ENCODE data around the gene ZNF692.

The ZNF692 gene

DNA sequence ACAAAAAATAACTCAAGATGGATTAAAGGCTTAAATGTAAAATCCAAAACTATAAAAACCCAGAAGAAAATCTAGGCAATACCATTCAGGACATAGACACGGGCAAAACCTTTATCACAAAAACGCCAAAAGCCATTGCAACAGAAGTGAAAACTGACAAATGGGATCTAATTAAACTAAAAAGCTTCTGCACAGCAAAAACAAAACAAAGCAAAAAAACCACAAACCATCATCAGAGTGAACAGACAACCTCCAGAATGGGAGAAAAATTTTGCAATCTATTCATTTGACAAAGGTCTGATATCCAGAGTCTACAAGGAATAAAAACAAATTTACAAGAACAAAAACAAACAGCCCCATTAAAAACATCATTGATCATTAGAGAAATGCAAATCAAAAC lies 42.7 kb upstream of the ZNF692 start:
- H3F3A ChIP-seq (ENCODE audit: insufficient read depth) = peaks cover 14% of the 10 kb centered on the region; the same call in 1 of the 2 replicates
- no peaks in the 10 kb centered on the region for H3K79me2 ChIP-seq (ENCODE audit: insufficient read depth, low read length)
- no peak overlapping the region for H3K4me3 ChIP-seq (ENCODE audit: insufficient read depth, low read length, poor library complexity, severe bottlenecking)
- no peak overlapping the region for H3K27ac ChIP-seq (ENCODE audit: low read depth, low read length)
- no peaks in the 10 kb centered on the region for H3K27me3 ChIP-seq (ENCODE audit: low read length)
- H4K20me1 ChIP-seq (ENCODE audit: low read depth, low read length) = no peaks in the 10 kb centered on the region
- no peaks in the 10 kb centered on the region for H3K36me3 ChIP-seq (ENCODE audit: low read length)
- H3K4me2 ChIP-seq (ENCODE audit: low read depth, low read length, poor library complexity, severe bottlenecking) = no peak overlapping the region
- no peak overlapping the region for H2AFZ ChIP-seq (ENCODE audit: low read depth, low read length, severe bottlenecking)
- H3K9ac ChIP-seq (ENCODE audit: low read length) = no peak overlapping the region
- H3K9me3 ChIP-seq (ENCODE audit: insufficient read depth, low read length) = no peaks in the 10 kb centered on the region
- H3K9me2 ChIP-seq (replicated peaks; ENCODE audit: insufficient read depth, low read length) = no peaks in the 10 kb centered on the region
- no peak for TF ChIP-seq EZH2phosphoT487 (conservative IDR thresholded peaks at IDR 0.05; ENCODE audit: low read length)
- TF ChIP-seq, protein P1, sequence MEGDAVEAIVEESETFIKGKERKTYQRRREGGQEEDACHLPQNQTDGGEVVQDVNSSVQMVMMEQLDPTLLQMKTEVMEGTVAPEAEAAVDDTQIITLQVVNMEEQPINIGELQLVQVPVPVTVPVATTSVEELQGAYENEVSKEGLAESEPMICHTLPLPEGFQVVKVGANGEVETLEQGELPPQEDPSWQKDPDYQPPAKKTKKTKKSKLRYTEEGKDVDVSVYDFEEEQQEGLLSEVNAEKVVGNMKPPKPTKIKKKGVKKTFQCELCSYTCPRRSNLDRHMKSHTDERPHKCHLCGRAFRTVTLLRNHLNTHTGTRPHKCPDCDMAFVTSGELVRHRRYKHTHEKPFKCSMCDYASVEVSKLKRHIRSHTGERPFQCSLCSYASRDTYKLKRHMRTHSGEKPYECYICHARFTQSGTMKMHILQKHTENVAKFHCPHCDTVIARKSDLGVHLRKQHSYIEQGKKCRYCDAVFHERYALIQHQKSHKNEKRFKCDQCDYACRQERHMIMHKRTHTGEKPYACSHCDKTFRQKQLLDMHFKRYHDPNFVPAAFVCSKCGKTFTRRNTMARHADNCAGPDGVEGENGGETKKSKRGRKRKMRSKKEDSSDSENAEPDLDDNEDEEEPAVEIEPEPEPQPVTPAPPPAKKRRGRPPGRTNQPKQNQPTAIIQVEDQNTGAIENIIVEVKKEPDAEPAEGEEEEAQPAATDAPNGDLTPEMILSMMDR (IDR thresholded peaks at IDR 0.05; ENCODE audit: insufficient read depth, low read length, poor library complexity, severe bottlenecking) = no peak

DNA sequence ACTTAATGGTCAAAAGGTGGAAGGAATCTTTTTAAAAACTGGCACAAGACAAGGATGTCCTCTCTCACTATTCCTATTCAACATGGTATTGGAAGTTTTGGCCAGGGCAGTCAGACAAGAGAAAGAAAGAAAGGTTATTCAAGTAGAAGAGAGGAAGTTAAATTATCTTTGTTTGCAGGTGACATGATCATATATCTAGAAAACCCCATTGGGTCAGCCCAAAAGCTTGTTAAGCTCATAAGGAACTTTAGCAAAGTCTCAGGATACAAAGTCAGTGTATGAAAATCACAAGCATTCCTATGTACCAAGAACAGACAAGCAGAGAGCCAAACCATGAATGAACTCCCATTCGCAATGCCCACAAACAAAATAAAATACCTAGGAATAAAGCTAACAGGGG lies 41.8 kb upstream of the ZNF692 start:
- H3K9me2 ChIP-seq (replicated peaks; ENCODE audit: insufficient read depth, low read length) = no peaks in the 10 kb centered on the region
- H3K36me3 ChIP-seq (ENCODE audit: low read length) = no peaks in the 10 kb centered on the region
- H3K4me3 ChIP-seq (ENCODE audit: insufficient read depth, low read length, poor library complexity, severe bottlenecking) = no peak overlapping the region
- H3K79me2 ChIP-seq (ENCODE audit: insufficient read depth, low read length) = no peaks in the 10 kb centered on the region
- peaks cover 14% of the 10 kb centered on the region; the same call in 1 of the 2 replicates for H3F3A ChIP-seq (ENCODE audit: insufficient read depth)
- no peak overlapping the region for H3K9ac ChIP-seq (ENCODE audit: low read length)
- TF ChIP-seq, protein P1 (IDR thresholded peaks at IDR 0.05; ENCODE audit: insufficient read depth, low read length, poor library complexity, severe bottlenecking) = no peak
- H4K20me1 ChIP-seq (ENCODE audit: low read depth, low read length) = no peaks in the 10 kb centered on the region
- H3K27me3 ChIP-seq (ENCODE audit: low read length) = no peaks in the 10 kb centered on the region
- no peaks in the 10 kb centered on the region for H3K9me3 ChIP-seq (ENCODE audit: insufficient read depth, low read length)
- H2AFZ ChIP-seq (ENCODE audit: low read depth, low read length, severe bottlenecking) = no peak overlapping the region
- H3K27ac ChIP-seq (ENCODE audit: low read depth, low read length) = no peak overlapping the region
- no peak overlapping the region for H3K4me2 ChIP-seq (ENCODE audit: low read depth, low read length, poor library complexity, severe bottlenecking)

GRCh38 chr1:248897412-248898337 lies 38.8 kb upstream of the ZNF692 start:
- H3K9me3 ChIP-seq (ENCODE audit: insufficient read depth, low read length) = no peaks in the 10 kb centered on the region
- no peaks in the 10 kb centered on the region for H3K9me2 ChIP-seq (replicated peaks; ENCODE audit: insufficient read depth, low read length)
- TF ChIP-seq, protein P1 (IDR thresholded peaks at IDR 0.05; ENCODE audit: insufficient read depth, low read length, poor library complexity, severe bottlenecking) = no peak
- no peak for TF ChIP-seq EZH2phosphoT487 (conservative IDR thresholded peaks at IDR 0.05; ENCODE audit: low read length)
- no peak overlapping the region for H3K27ac ChIP-seq (ENCODE audit: low read depth, low read length)
- no peak overlapping the region for H2AFZ ChIP-seq (ENCODE audit: low read depth, low read length, severe bottlenecking)
- H3K36me3 ChIP-seq (ENCODE audit: low read length) = no peaks in the 10 kb centered on the region
- H3K4me3 ChIP-seq (ENCODE audit: insufficient read depth, low read length, poor library complexity, severe bottlenecking) = no peak overlapping the region
- H3K79me2 ChIP-seq (ENCODE audit: insufficient read depth, low read length) = no peaks in the 10 kb centered on the region
- no peaks in the 10 kb centered on the region for H3F3A ChIP-seq (ENCODE audit: insufficient read depth)
- no peaks in the 10 kb centered on the region for H4K20me1 ChIP-seq (ENCODE audit: low read depth, low read length)
- H3K27me3 ChIP-seq (ENCODE audit: low read length) = no peaks in the 10 kb centered on the region
- no peak overlapping the region for H3K9ac ChIP-seq (ENCODE audit: low read length)
- H3K4me2 ChIP-seq (ENCODE audit: low read depth, low read length, poor library complexity, severe bottlenecking) = no peak overlapping the region

Data from SU-DHL-6 (cell line).